ENCODE measurements around the gene TMOD1. TPM values are rescaled to one million over a fixed set of nuclear protein-coding genes. Genes with fewer than 3 reads are reported as not detected.
"Not testable (repeated sequence)": the region's sequence is repeated elsewhere in the genome, so short reads cannot be mapped to it uniquely, and the experiment has no call there.

TMOD1 gene
- total RNA-seq, 1 donor from 2014 or later: not detected

- H3K27ac ChIP-seq: no peak overlapping the region
- no peak overlapping the region for H3K27ac Mint-ChIP-seq
Measured at GRCh38 chr9:97573482-97574073, 72.1 kb downstream of the TMOD1 start.

GRCh38 chr9:97574101-97574571, 72.7 kb downstream of the TMOD1 start:
- not testable (repeated sequence) for H3K79me2 ChIP-seq (ENCODE audit: low read depth); H3K27me3 ChIP-seq; H3K9ac ChIP-seq; H3K27ac Mint-ChIP-seq; H4K20me1 ChIP-seq (ENCODE audit: low read depth); H3K36me3 Mint-ChIP-seq; H3K4me2 ChIP-seq; H3K4me1 Mint-ChIP-seq; H3K9me3 Mint-ChIP-seq; H3K27ac ChIP-seq; H3K4me3 ChIP-seq; H3K9me3 ChIP-seq (ENCODE audit: low read depth); H3F3A ChIP-seq (ENCODE audit: low read depth); H3K4me1 ChIP-seq; DNase-seq (ENCODE audit: low spot score); H2AFZ ChIP-seq (replicated peaks); H3K4me3 Mint-ChIP-seq; H3K36me3 ChIP-seq; H3K27me3 Mint-ChIP-seq (ENCODE audit: insufficient read depth, low read depth)

More at GRCh38 chr9:97573482-97574073, 72.1 kb downstream of the TMOD1 start:
- peaks cover 5% of the 10 kb centered on the region for H3K27me3 Mint-ChIP-seq (ENCODE audit: insufficient read depth, low read depth)
- no peaks in the 10 kb centered on the region for H3K36me3 Mint-ChIP-seq
- H4K20me1 ChIP-seq (ENCODE audit: low read depth): no peaks in the 10 kb centered on the region
- no peaks in the 10 kb centered on the region for H3K27me3 ChIP-seq
- H3K9me3 Mint-ChIP-seq: peaks cover 2% of the 10 kb centered on the region
- H3K36me3 ChIP-seq: no peaks in the 10 kb centered on the region
- H3K4me1 ChIP-seq: no peaks in the 10 kb centered on the region
- H3F3A ChIP-seq (ENCODE audit: low read depth): no peaks in the 10 kb centered on the region
- no peaks in the 10 kb centered on the region for H3K9me3 ChIP-seq (ENCODE audit: low read depth)
- TF ChIP-seq EZH2phosphoT487 (IDR thresholded peaks at IDR 0.05) (no peak), CTCF (IDR thresholded peaks at IDR 0.05) (no peak), EZH2 (IDR thresholded peaks at IDR 0.05) (no peak)
- no peak for DNase-seq (ENCODE audit: low spot score)
- H3K9ac ChIP-seq: no peak overlapping the region
- H3K4me3 ChIP-seq: no peak overlapping the region
- no peak overlapping the region for H3K4me2 ChIP-seq
- no peak overlapping the region for H2AFZ ChIP-seq (replicated peaks)
- H3K4me1 Mint-ChIP-seq: no peaks in the 10 kb centered on the region
- no peak overlapping the region for H3K4me3 Mint-ChIP-seq
- H3K79me2 ChIP-seq (ENCODE audit: low read depth): no peaks in the 10 kb centered on the region

- H4K20me1 ChIP-seq (ENCODE audit: low read depth); H3K9me3 Mint-ChIP-seq; H3K4me2 ChIP-seq; H3K4me1 Mint-ChIP-seq; H3F3A ChIP-seq (ENCODE audit: low read depth); DNase-seq (ENCODE audit: low spot score); H3K27ac ChIP-seq; H3K27ac Mint-ChIP-seq; H3K9ac ChIP-seq; H3K79me2 ChIP-seq (ENCODE audit: low read depth); H2AFZ ChIP-seq (replicated peaks); H3K4me1 ChIP-seq; H3K4me3 Mint-ChIP-seq; H3K4me3 ChIP-seq; H3K9me3 ChIP-seq (ENCODE audit: low read depth); H3K27me3 ChIP-seq; H3K27me3 Mint-ChIP-seq (ENCODE audit: insufficient read depth, low read depth); H3K36me3 ChIP-seq; H3K36me3 Mint-ChIP-seq: not testable (repeated sequence)
Measured at GRCh38 chr9:97574921-97575672, 73.6 kb downstream of the TMOD1 start.

GRCh38 chr9:97575673-97576200, 74.3 kb downstream of the TMOD1 start:
- Mint-ChIP-seq H3K36me3 (no peaks in the 10 kb centered on the region), H3K4me3 (no peak overlapping the region), H3K27ac (no peak overlapping the region), H3K9me3 (peaks cover 2% of the 10 kb centered on the region), H3K4me1 (no peaks in the 10 kb centered on the region), H3K27me3 (ENCODE audit: insufficient read depth, low read depth) (peaks cover 5% of the 10 kb centered on the region)
- Histone ChIP-seq H3K9me3 (ENCODE audit: low read depth) (no peaks in the 10 kb centered on the region), H3K27ac (no peak overlapping the region), H2AFZ (replicated peaks) (no peak overlapping the region), H3K36me3 (no peaks in the 10 kb centered on the region), H3K4me3 (no peak overlapping the region), H3K4me1 (no peaks in the 10 kb centered on the region), H4K20me1 (ENCODE audit: low read depth) (no peaks in the 10 kb centered on the region), H3K27me3 (no peaks in the 10 kb centered on the region), H3K4me2 (no peak overlapping the region), H3K79me2 (ENCODE audit: low read depth) (no peaks in the 10 kb centered on the region), H3K9ac (no peak overlapping the region), H3F3A (ENCODE audit: low read depth) (no peaks in the 10 kb centered on the region)
- TF ChIP-seq EZH2 (IDR thresholded peaks at IDR 0.05) (no peak), CTCF (IDR thresholded peaks at IDR 0.05) (no peak), EZH2phosphoT487 (IDR thresholded peaks at IDR 0.05) (no peak)
- DNase-seq (ENCODE audit: low spot score): no peak
